ENCODE data around the gene AKT3.
A peak's percentile ranks its signal among the peaks of the same experiment; 100 is the strongest.
"Not testable (repeated sequence)": the region's sequence is repeated elsewhere in the genome, so short reads cannot be mapped to it uniquely, and the experiment has no call there.

The AKT3 gene

GRCh38 chr1:243680860-243681259, 169.2 kb downstream of the AKT3 start:
- DNase-seq, result no peak

GRCh38 chr1:243672539-243673074, 177.4 kb downstream of the AKT3 start:
- DNase-seq, result no peak

GRCh38 chr1:243667591-243667990, 182.5 kb downstream of the AKT3 start:
- DNase-seq, result no peak

GRCh38 chr1:243667133-243667532, 182.9 kb downstream of the AKT3 start:
- DNase-seq, result no peak

- peak; percentile 78 for DNase-seq
These were observed 186.4 kb downstream of the AKT3 start for GRCh38 chr1:243663651-243664050.

- DNase-seq, result not testable (repeated sequence)
These were observed 187.9 kb downstream of the AKT3 start for GRCh38 chr1:243662169-243662568.

GRCh38 chr1:243658594-243659105, 191.4 kb downstream of the AKT3 start:
- peak; percentile 9 for DNase-seq

GRCh38 chr1:243657793-243658192, 192.2 kb downstream of the AKT3 start:
- DNase-seq, result no peak

- not testable (repeated sequence) for DNase-seq
These were observed 200.5 kb downstream of the AKT3 start for GRCh38 chr1:243649530-243649929.

- DNase-seq, result no peak
These were observed 203.2 kb downstream of the AKT3 start for GRCh38 chr1:243646841-243647240.

GRCh38 chr1:243645281-243645680, 204.8 kb downstream of the AKT3 start:
- DNase-seq, result no peak

GRCh38 chr1:243642936-243643335, 207.1 kb downstream of the AKT3 start:
- no peak for DNase-seq

- no peak for DNase-seq
These were observed 210.9 kb downstream of the AKT3 start for GRCh38 chr1:243639027-243639658.

- no peak for DNase-seq
These were observed 211.9 kb downstream of the AKT3 start for GRCh38 chr1:243638186-243638585.

GRCh38 chr1:243628476-243628907, 221.6 kb downstream of the AKT3 start:
- DNase-seq, result no peak

- DNase-seq, result no peak
These were observed 226.2 kb downstream of the AKT3 start for GRCh38 chr1:243623841-243624240.

- DNase-seq, result no peak
These were observed 228.1 kb downstream of the AKT3 start for GRCh38 chr1:243621973-243622372.

GRCh38 chr1:243620096-243620495, 229.9 kb downstream of the AKT3 start:
- DNase-seq, result no peak

- DNase-seq, result no peak
These were observed 240.3 kb downstream of the AKT3 start for GRCh38 chr1:243609698-243610097.

- no peak for DNase-seq
These were observed 244.4 kb downstream of the AKT3 start for GRCh38 chr1:243605604-243606003.

- DNase-seq, result no peak
These were observed 248.3 kb downstream of the AKT3 start for GRCh38 chr1:243601720-243602119.

- peak; percentile 72 for DNase-seq
These were observed 251.6 kb downstream of the AKT3 start for GRCh38 chr1:243598433-243598832.

- DNase-seq, result no peak
These were observed 252.7 kb downstream of the AKT3 start for GRCh38 chr1:243597383-243597782.

- peak; percentile 76 for DNase-seq
These were observed 253.5 kb downstream of the AKT3 start for GRCh38 chr1:243596431-243597062.
